Tibial artery (tissue), 4 donors: ENCODE measurements around the gene HSBP1L1.
A peak's percentile ranks its signal among the peaks of the same experiment; 100 is the strongest.

Experiments used
- DNase-seq, 2 donors: peaks; one replicate each; pipeline ENCODE4 v3.0.0-alpha.2; 2019
- H3K27ac ChIP-seq, 2 donors: fragments of 200-600 bp; sonication (generic) in 1 of 2; 1 replicate in 1 of 2; 2 replicates in 1 of 2; pipeline ENCODE4 v1.5.1; 2018 to 2019; ENCODE audit warnings: mild to moderate bottlenecking in 1 of 2
- H3K27me3 ChIP-seq, 2 donors: fragments of 200-600 bp; sonication (generic) in 1 of 2; one replicate each; pipeline versions ENCODE4 v1.5.1 to v1.6.0; 2016 to 2019
- H3K36me3 ChIP-seq, 3 donors: fragments of 200-600 bp; sonication (generic) in 2 of 3; one replicate each; pipeline ENCODE4 v1.5.1; 2016 to 2019; ENCODE audit warnings: mild to moderate bottlenecking in 2 of 3
- H3K4me1 ChIP-seq, 4 donors: fragments of 200-600 bp; sonication (generic) in 2 of 4; 1 replicate in 3 of 4; 2 replicates in 1 of 4; pipeline ENCODE4 v1.5.1; 2016 to 2019
- H3K4me3 ChIP-seq, 2 donors: fragments of 200-600 bp; sonication (generic) in 1 of 2; 1 replicate in 1 of 2; 2 replicates in 1 of 2; pipeline ENCODE4 v1.5.1; 2018 to 2019; ENCODE audit warnings: mild to moderate bottlenecking in 2 of 2
- H3K9me3 ChIP-seq, 3 donors: fragments of 200-600 bp; sonication (generic) in 1 of 3; one replicate each; pipeline ENCODE4 v1.5.1; 2016 to 2019
- intact Hi-C: fragments of 100-400 bp; cut with DNase I; formaldehyde crosslinking; loops from one replicate; pipeline ENCODE4 v1.15.0; 2023; ENCODE audit warnings: low total_unique reads
- TF ChIP-seq, protein P1 (sequence below), 2 experiments: fragments of 200-600 bp in 1 of 2; fragments of 450-650 bp in 1 of 2; IDR thresholded peaks; one replicate each; pipeline ENCODE4 v1.5.1; 2017 to 2019; ENCODE audit warnings: antibody characterized with exemption in 2 of 2, mild to moderate bottlenecking in 1 of 2, moderate library complexity in 1 of 2

HSBP1L1 gene

DNA sequence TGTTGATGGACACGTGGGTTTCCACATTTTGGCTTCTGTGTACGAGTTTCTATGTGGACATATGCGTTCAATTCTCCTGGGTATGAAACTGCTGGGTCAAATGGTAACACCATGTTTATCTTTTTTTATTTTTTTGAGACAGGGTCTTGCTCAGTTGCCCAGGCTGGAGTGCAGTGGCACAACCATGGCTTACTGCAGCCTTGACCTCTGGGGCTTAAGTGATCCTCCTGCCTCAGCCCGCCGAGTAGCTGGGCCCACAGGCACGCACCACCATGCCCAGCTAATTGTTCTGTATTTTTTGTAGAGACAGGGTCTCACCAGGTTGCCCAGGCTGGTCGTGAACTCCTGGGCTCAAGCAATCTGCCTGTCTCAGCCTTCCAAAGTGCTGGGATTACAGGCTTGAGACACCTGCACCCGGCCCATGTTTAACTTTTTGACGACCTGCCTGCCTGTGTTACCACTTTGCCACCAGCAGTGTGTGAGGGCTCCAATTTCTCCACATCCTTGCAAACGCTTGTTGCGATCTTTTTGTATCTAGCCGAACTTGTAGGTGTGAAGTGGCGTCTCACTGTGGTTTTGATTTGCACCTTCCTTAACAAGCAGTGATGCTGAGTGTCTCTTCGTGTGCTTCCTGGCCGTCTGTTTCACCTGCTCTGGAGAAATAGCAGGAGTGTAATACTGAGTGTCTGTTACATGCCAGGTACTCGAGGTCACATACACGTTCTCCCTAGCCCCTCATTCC is 6.9 kb downstream of the HSBP1L1 start:
- peaks cover 20 to 80% (median 51%) of the 10 kb centered on the region in 3 donors for H3K36me3 ChIP-seq
- DNase-seq = peak in 1 of 2 donors; percentile 21
- TF ChIP-seq, protein P1, sequence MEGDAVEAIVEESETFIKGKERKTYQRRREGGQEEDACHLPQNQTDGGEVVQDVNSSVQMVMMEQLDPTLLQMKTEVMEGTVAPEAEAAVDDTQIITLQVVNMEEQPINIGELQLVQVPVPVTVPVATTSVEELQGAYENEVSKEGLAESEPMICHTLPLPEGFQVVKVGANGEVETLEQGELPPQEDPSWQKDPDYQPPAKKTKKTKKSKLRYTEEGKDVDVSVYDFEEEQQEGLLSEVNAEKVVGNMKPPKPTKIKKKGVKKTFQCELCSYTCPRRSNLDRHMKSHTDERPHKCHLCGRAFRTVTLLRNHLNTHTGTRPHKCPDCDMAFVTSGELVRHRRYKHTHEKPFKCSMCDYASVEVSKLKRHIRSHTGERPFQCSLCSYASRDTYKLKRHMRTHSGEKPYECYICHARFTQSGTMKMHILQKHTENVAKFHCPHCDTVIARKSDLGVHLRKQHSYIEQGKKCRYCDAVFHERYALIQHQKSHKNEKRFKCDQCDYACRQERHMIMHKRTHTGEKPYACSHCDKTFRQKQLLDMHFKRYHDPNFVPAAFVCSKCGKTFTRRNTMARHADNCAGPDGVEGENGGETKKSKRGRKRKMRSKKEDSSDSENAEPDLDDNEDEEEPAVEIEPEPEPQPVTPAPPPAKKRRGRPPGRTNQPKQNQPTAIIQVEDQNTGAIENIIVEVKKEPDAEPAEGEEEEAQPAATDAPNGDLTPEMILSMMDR (IDR thresholded peaks at IDR 0.05) = no peak

DNA sequence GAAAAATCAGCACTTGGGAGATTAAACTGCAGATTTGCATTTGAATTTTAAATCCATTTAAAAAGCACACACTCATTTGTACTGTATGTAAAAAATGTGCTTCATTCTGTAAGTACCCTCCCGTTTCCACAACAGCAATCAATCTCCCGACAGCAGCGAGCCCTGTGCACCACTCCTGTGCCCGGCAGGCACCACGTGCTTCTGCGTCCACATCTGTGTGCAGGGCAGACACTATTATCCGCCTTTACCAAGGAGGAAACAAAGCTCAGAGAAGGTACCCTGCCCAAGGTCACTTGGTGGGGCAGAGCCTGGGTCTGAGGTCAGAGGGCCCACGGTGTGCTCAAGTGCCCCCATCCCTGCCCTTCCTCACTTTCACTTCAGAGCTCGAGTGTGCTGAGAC is 7.5 kb downstream of the HSBP1L1 start:
- Histone ChIP-seq H3K4me1 (no peaks in the 10 kb centered on the region), H3K27ac (no peak overlapping the region), H3K9me3 (no peaks in the 10 kb centered on the region), H3K36me3 (peaks cover 20 to 80% (median 51%) of the 10 kb centered on the region in 3 donors), H3K27me3 (no peaks in the 10 kb centered on the region), H3K4me3 (no peak overlapping the region)
- TF ChIP-seq, protein P1 (IDR thresholded peaks at IDR 0.05) = no peak
- DNase-seq = peak in 1 of 2 donors; percentile 12
- intact Hi-C loops = no loop called here

More for the DNA sequence above, 6.9 kb downstream of the HSBP1L1 start:
- H3K9me3 ChIP-seq = no peaks in the 10 kb centered on the region
- H3K4me3 ChIP-seq = no peak overlapping the region
- H3K27ac ChIP-seq = no peak overlapping the region
- no peaks in the 10 kb centered on the region for H3K4me1 ChIP-seq
- intact Hi-C loops = no loop called here
- H3K27me3 ChIP-seq = no peaks in the 10 kb centered on the region

DNA sequence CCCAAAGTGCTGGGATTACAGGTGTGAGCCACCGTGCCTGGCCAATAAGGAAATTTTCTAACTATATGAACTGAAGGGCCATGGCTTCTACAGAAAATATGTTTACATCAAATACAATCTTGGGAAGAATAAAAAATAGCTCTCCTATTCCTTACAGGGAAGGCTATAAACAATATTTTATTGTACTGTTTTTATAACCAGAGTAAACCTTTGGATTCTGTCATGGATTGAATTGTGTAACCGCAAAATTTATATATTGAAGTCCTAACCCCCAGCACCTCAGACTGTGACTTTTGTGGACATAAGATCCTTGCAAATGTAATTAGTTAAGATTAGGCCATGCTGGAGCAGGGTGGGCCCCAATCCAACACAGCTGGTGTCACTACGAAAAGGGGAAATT is 8.3 kb downstream of the HSBP1L1 start:
- DNase-seq = no peak
- Histone ChIP-seq H3K27ac (no peak overlapping the region), H3K27me3 (no peaks in the 10 kb centered on the region), H3K4me1 (peaks cover 0 to under 1% (median 0%) of the 10 kb centered on the region in 4 donors), H3K4me3 (no peak overlapping the region), H3K36me3 (peaks cover 20 to 77% (median 51%) of the 10 kb centered on the region in 3 donors), H3K9me3 (no peaks in the 10 kb centered on the region)
- intact Hi-C loops = no loop called here
- TF ChIP-seq, protein P1 (IDR thresholded peaks at IDR 0.05) = no peak

DNA sequence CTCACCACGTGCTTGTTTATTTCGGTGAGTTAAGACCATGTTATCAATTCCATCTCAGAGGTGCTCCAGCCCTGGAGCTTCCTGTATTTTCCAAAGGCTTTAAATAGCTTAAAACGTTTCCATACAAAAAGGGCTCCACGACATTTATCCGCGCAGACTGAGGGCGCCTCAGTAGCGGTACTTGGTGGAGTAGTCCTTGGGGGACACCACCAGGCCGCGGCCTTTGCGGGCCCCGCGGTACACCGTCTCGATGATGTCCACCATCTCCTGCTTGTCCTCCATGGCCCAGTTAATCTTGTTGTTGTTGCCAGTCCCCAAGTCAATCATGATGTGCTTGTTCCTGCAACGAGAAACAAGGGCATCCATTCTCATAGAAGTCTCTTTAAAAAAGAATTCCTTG is 9.1 kb downstream of the HSBP1L1 start:
- H3K4me3 ChIP-seq = no peak overlapping the region
- no peak for DNase-seq
- intact Hi-C loops = no loop called here
- peaks cover 0 to 7% (median 0%) of the 10 kb centered on the region in 4 donors for H3K4me1 ChIP-seq
- peaks cover 20 to 69% (median 51%) of the 10 kb centered on the region in 3 donors for H3K36me3 ChIP-seq
- no peaks in the 10 kb centered on the region for H3K27me3 ChIP-seq
- no peaks in the 10 kb centered on the region for H3K9me3 ChIP-seq
- no peak overlapping the region for H3K27ac ChIP-seq
- TF ChIP-seq, protein P1 (IDR thresholded peaks at IDR 0.05) = no peak

DNA sequence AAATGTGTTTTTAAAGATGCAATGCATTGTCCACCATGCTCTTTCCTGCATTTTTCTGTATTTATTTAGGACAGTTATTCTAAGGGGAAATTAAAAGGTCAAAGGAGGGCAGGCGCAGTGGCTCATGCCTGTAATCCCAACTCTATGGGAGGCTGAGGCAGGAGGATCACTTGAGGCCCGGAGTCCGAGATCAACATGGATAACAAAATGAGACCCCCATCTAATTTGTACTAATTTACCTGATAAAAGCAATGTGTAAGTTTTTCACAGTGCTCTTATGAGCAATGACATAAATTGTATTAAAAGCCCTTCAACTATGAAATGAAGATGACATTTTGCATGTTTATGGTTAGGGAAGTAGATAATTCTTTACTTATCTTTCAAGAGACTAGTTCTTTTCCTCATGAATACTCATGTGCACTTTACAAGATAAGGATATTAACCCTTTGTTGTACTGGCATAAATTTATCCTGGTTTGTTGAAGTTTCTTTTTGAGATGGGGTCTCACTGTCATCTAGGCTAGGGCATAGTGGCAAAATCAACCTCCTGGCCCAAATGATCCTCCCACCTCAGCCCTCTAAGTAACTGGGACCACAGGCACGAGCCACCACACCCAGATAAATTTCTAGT is 9.7 kb downstream of the HSBP1L1 start:
- Histone ChIP-seq H3K27me3 (no peaks in the 10 kb centered on the region), H3K36me3 (peaks cover 20 to 68% (median 51%) of the 10 kb centered on the region in 3 donors), H3K4me3 (no peak overlapping the region), H3K27ac (no peak overlapping the region), H3K4me1 (peaks cover 0 to 7% (median 0%) of the 10 kb centered on the region in 4 donors), H3K9me3 (no peaks in the 10 kb centered on the region)
- TF ChIP-seq, protein P1 (IDR thresholded peaks at IDR 0.05) = no peak
- intact Hi-C loops = no loop called here
- DNase-seq = no peak
